Tibial nerve (tissue), 4 donors: ENCODE data around the gene POU2AF3. TPM values are rescaled to one million over a fixed set of nuclear protein-coding genes. Genes with fewer than 3 reads are reported as not detected.

ENCODE experiments used
- DNase-seq, 2 donors: peaks; one replicate each; pipeline ENCODE4 v3.0.0-alpha.2; 2019; ENCODE audit warnings: low spot score in 2 of 2
- H3K27ac ChIP-seq, 4 donors: fragments of 200-600 bp; sonication (generic) in 3 of 4; one replicate each; pipeline ENCODE4 v1.5.1; 2017 to 2019; ENCODE audit warnings: mild to moderate bottlenecking in 1 of 4
- H3K27me3 ChIP-seq, 2 donors: fragments of 200-600 bp; sonication (generic) in 1 of 2; one replicate each; pipeline versions ENCODE4 v1.5.1 to v1.6.0; 2017 to 2019
- H3K36me3 ChIP-seq, 3 donors: fragments of 200-600 bp; sonication (generic); one replicate each; pipeline ENCODE4 v1.5.1; 2018 to 2019
- H3K4me1 ChIP-seq, 4 donors: fragments of 200-600 bp; sonication (generic) in 3 of 4; one replicate each; pipeline ENCODE4 v1.5.1; 2017 to 2019
- H3K4me3 ChIP-seq, 4 donors: fragments of 200-600 bp; sonication (generic) in 3 of 4; one replicate each; pipeline ENCODE4 v1.5.1; 2017 to 2019; ENCODE audit warnings: mild to moderate bottlenecking in 1 of 4, moderate library complexity in 1 of 4
- H3K9me3 ChIP-seq, 4 donors: fragments of 200-600 bp; sonication (generic) in 3 of 4; one replicate each; pipeline ENCODE4 v1.5.1; 2017 to 2019
- CTCF ChIP-seq, 5 experiments: fragments of 200-600 bp in 3 of 5; fragments of 450-650 bp in 2 of 5; sonication (generic) in 3 of 5; IDR thresholded peaks; one replicate each; pipeline ENCODE4 v1.5.1; 2016 to 2019; ENCODE audit warnings: antibody characterized with exemption in 5 of 5, mild to moderate bottlenecking in 3 of 5, moderate library complexity in 2 of 5
- EP300 ChIP-seq, 2 donors: sonication (generic); formaldehyde crosslinking; IDR thresholded peaks; one replicate each; pipeline ENCODE4 v1.6.1; 2017; ENCODE audit warnings: antibody characterized with exemption in 2 of 2, mild to moderate bottlenecking in 1 of 2
- POLR2A ChIP-seq, 2 donors: fragments of 450-650 bp; IDR thresholded peaks; one replicate each; pipeline ENCODE4 v1.6.1; 2017; ENCODE audit warnings: antibody characterized with exemption in 2 of 2, mild to moderate bottlenecking in 2 of 2, moderate library complexity in 2 of 2
- WGBS, 2 donors: methylation state at CpG; one replicate each; pipeline ENCODE4 v1.1.5; 2018; 5-methylcytosine and 5-hydroxymethylcytosine counted together
- total RNA-seq, 4 donors: library from RNA; depleted of rRNA; stranded (reverse); fragments of >200 nt; gene quantifications; one replicate each; pipeline ENCODE4 v1.1.0, GENCODE V29; 2016

The POU2AF3 gene
- total RNA-seq, 4 donors from 2014 or later, result 0.87 to 4.4 (median 2.3) TPM

DNA sequence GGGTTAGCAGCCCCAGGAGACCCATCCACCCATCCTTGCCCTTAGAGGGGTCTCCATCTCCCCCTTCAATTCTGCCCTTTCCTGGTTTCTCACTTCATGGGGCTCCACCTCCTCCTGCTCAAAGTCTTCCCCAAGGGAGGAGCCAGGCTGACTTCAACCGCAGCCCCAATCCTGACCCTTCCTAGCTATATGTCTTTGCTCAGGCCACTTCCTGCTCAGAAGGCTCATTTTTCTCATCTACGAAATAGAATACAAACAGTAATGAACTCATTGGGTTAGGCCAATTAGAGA lies 56.2 kb downstream of the POU2AF3 start:
- no peak overlapping the region for H3K27ac ChIP-seq
- no peak for TF ChIP-seq CTCF (IDR thresholded peaks at IDR 0.05)
- TF ChIP-seq POLR2A (IDR thresholded peaks at IDR 0.05), result no peak
- no peak for TF ChIP-seq EP300 (IDR thresholded peaks at IDR 0.05)
- H3K9me3 ChIP-seq, result no peaks in the 10 kb centered on the region
- H3K36me3 ChIP-seq, result no peaks in the 10 kb centered on the region
- H3K4me3 ChIP-seq, result no peak overlapping the region
- H3K27me3 ChIP-seq, result no peaks in the 10 kb centered on the region
- no peak for DNase-seq
- no peaks in the 10 kb centered on the region for H3K4me1 ChIP-seq
- 89 to 93% methylated on average over 2 of the region's 2 CpGs for WGBS, 2 donors

DNA sequence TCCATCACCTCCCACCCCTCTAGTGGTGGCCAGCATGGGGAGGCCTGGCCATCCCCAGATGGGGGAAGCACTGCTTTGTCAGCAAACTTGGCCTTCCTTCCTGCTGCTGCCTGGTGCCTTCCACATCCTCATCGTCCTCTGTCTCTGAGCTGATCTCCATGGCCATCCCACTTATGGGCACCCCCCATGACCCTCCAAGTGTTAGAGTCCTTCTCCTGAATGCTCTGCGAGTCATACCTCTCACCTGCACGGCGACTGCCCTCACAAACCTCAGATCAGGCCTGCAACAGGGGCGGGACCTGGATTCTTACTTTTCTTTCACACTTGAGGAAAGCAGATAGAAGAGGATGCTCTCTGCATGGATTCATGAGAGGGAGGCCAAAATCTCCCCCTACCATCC lies 56.8 kb downstream of the POU2AF3 start:
- Histone ChIP-seq H3K4me1 (no peaks in the 10 kb centered on the region), H3K27ac (no peak overlapping the region), H3K27me3 (no peaks in the 10 kb centered on the region), H3K36me3 (no peaks in the 10 kb centered on the region), H3K9me3 (no peaks in the 10 kb centered on the region), H3K4me3 (no peak overlapping the region)
- TF ChIP-seq EP300 (IDR thresholded peaks at IDR 0.05) (no peak), CTCF (IDR thresholded peaks at IDR 0.05) (no peak), POLR2A (IDR thresholded peaks at IDR 0.05) (no peak)
- DNase-seq, result no peak
- 93 to 95% methylated on average over 5 of the region's 5 CpGs for WGBS, 2 donors

GRCh38 chr11:111355956-111356659 lies 57.8 kb downstream of the POU2AF3 start:
- DNase-seq, result no peak
- 68 to 77% methylated on average over 5 of the region's 5 CpGs for WGBS, 2 donors
- Histone ChIP-seq H3K27me3 (no peaks in the 10 kb centered on the region), H3K9me3 (no peaks in the 10 kb centered on the region), H3K4me1 (no peaks in the 10 kb centered on the region), H3K4me3 (no peak overlapping the region), H3K27ac (no peak overlapping the region), H3K36me3 (no peaks in the 10 kb centered on the region)
- TF ChIP-seq POLR2A (IDR thresholded peaks at IDR 0.05), result no peak
- no peak for TF ChIP-seq EP300 (IDR thresholded peaks at IDR 0.05)
- no peak for TF ChIP-seq CTCF (IDR thresholded peaks at IDR 0.05)

GRCh38 chr11:111356660-111357048 lies 58.3 kb downstream of the POU2AF3 start:
- no peak overlapping the region for H3K27ac ChIP-seq
- H3K4me3 ChIP-seq, result no peak overlapping the region
- no peaks in the 10 kb centered on the region for H3K9me3 ChIP-seq
- 85 to 89% methylated on average over 3 of the region's 3 CpGs for WGBS, 2 donors
- no peak for TF ChIP-seq POLR2A (IDR thresholded peaks at IDR 0.05)
- TF ChIP-seq EP300 (IDR thresholded peaks at IDR 0.05), result no peak
- no peak for TF ChIP-seq CTCF (IDR thresholded peaks at IDR 0.05)
- H3K27me3 ChIP-seq, result no peaks in the 10 kb centered on the region
- no peaks in the 10 kb centered on the region for H3K36me3 ChIP-seq
- no peak for DNase-seq
- H3K4me1 ChIP-seq, result no peaks in the 10 kb centered on the region

GRCh38 chr11:111357150-111358037 lies 59.0 kb downstream of the POU2AF3 start:
- DNase-seq, result no peak
- Histone ChIP-seq H3K36me3 (no peaks in the 10 kb centered on the region), H3K4me3 (no peak overlapping the region), H3K27me3 (no peaks in the 10 kb centered on the region), H3K27ac (no peak overlapping the region), H3K9me3 (no peaks in the 10 kb centered on the region), H3K4me1 (no peaks in the 10 kb centered on the region)
- TF ChIP-seq EP300 (IDR thresholded peaks at IDR 0.05) (no peak), CTCF (IDR thresholded peaks at IDR 0.05) (no peak), POLR2A (IDR thresholded peaks at IDR 0.05) (no peak)
- WGBS, 2 donors, result 75 to 81% methylated on average over 18 of the region's 18 CpGs
